ENCODE results near the gene ZBTB16.

DNA sequence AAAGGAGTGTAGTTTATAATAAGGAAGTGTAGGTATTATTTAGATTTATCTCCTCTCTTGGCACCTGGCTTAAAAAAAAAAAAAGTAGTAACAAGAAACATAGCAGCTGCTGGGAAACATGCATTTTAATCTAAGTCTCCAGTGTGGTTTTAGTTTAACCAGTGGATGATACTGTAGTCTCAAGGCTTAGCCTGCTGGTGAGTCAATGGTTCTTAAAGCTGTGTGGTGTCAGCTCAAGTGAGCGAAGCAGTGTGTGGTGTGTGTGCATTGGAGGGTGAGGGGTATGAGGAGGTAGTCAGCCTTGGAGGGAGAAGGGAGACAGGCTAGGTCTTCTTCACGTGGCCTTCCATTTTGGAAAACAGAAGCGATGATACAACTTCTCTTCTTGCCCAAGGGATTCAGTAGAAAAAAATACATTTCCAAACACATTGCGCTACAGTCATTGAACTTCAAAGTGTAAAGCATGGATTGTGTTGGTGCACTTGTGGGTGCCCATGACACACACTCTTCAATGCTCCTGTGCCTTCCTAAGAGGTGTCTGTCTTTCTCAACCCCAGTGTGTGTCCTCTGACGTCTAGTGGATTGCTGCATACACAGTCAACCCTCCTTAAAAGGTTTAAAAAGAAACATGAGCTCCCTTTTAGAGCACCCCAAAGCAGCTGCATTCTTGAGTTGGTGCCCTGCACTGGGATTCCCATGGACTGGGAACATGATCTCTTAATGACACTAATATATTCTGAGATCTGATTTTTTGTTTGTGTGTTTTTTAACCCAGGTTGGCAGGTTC is 40.1 kb downstream of the ZBTB16 start:
- TF ChIP-seq, protein P1, sequence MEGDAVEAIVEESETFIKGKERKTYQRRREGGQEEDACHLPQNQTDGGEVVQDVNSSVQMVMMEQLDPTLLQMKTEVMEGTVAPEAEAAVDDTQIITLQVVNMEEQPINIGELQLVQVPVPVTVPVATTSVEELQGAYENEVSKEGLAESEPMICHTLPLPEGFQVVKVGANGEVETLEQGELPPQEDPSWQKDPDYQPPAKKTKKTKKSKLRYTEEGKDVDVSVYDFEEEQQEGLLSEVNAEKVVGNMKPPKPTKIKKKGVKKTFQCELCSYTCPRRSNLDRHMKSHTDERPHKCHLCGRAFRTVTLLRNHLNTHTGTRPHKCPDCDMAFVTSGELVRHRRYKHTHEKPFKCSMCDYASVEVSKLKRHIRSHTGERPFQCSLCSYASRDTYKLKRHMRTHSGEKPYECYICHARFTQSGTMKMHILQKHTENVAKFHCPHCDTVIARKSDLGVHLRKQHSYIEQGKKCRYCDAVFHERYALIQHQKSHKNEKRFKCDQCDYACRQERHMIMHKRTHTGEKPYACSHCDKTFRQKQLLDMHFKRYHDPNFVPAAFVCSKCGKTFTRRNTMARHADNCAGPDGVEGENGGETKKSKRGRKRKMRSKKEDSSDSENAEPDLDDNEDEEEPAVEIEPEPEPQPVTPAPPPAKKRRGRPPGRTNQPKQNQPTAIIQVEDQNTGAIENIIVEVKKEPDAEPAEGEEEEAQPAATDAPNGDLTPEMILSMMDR (IDR thresholded peaks at IDR 0.05; ENCODE audit: low read depth, low read length, missing input control) = no peak
- peak; percentile 3 for TF ChIP-seq TAF1 (conservative IDR thresholded peaks at IDR 0.05)
- TF ChIP-seq, protein P2, sequence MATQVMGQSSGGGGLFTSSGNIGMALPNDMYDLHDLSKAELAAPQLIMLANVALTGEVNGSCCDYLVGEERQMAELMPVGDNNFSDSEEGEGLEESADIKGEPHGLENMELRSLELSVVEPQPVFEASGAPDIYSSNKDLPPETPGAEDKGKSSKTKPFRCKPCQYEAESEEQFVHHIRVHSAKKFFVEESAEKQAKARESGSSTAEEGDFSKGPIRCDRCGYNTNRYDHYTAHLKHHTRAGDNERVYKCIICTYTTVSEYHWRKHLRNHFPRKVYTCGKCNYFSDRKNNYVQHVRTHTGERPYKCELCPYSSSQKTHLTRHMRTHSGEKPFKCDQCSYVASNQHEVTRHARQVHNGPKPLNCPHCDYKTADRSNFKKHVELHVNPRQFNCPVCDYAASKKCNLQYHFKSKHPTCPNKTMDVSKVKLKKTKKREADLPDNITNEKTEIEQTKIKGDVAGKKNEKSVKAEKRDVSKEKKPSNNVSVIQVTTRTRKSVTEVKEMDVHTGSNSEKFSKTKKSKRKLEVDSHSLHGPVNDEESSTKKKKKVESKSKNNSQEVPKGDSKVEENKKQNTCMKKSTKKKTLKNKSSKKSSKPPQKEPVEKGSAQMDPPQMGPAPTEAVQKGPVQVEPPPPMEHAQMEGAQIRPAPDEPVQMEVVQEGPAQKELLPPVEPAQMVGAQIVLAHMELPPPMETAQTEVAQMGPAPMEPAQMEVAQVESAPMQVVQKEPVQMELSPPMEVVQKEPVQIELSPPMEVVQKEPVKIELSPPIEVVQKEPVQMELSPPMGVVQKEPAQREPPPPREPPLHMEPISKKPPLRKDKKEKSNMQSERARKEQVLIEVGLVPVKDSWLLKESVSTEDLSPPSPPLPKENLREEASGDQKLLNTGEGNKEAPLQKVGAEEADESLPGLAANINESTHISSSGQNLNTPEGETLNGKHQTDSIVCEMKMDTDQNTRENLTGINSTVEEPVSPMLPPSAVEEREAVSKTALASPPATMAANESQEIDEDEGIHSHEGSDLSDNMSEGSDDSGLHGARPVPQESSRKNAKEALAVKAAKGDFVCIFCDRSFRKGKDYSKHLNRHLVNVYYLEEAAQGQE (IDR thresholded peaks at IDR 0.05) = no peak
- TF ChIP-seq, protein P3, sequence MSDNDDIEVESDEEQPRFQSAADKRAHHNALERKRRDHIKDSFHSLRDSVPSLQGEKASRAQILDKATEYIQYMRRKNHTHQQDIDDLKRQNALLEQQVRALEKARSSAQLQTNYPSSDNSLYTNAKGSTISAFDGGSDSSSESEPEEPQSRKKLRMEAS (IDR thresholded peaks at IDR 0.05) = no peak
- TF ChIP-seq FOXA1 (IDR thresholded peaks at IDR 0.05) = no peak

All from liver (tissue), 3 donors.